ENCODE data around the gene PANK4.

DNA sequence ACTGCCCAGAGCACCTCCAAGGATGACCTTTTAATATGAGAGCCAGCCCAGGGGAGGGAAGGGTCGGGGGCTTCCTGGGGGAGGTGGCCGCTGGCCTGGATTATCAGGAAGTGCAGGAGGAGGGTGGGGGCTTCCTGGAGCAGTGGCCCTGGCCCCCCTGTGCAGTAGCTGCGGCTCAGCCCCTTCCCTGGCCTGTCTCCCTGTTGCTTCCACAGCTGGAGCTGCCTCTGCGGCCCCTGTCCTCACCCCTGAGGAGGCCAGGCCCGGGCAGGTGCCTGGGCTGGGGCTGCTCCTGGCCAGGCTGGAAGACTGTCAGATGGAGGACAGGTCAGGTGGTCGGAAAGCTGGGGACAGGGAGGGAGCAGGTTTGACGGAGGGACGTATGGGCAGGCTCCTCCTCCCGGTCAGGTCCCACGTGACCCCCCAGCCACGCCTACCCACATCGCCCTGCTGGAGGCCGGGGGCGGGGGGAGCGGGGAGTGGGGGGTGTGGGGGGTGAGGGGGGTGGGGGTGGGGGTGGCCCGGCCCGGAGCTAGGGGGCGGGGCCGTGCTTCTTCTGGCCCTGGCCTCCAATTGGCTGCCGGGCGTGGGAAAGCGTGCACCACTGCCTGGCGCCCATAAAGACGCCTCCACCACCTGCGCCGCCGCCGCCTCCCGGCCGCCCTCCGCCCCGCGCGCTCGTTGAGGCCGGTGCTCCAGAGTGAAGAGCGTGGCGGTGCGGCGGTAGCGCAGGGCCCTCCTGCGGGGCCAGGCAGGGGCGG is 19.5 kb upstream of the PANK4 start:
- no peak for TF ChIP-seq EZH2phosphoT487 (IDR thresholded peaks at IDR 0.05; ENCODE audit: borderline replicate concordance, low read length)
- TF ChIP-seq, protein P1, sequence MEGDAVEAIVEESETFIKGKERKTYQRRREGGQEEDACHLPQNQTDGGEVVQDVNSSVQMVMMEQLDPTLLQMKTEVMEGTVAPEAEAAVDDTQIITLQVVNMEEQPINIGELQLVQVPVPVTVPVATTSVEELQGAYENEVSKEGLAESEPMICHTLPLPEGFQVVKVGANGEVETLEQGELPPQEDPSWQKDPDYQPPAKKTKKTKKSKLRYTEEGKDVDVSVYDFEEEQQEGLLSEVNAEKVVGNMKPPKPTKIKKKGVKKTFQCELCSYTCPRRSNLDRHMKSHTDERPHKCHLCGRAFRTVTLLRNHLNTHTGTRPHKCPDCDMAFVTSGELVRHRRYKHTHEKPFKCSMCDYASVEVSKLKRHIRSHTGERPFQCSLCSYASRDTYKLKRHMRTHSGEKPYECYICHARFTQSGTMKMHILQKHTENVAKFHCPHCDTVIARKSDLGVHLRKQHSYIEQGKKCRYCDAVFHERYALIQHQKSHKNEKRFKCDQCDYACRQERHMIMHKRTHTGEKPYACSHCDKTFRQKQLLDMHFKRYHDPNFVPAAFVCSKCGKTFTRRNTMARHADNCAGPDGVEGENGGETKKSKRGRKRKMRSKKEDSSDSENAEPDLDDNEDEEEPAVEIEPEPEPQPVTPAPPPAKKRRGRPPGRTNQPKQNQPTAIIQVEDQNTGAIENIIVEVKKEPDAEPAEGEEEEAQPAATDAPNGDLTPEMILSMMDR (IDR thresholded peaks at IDR 0.05; ENCODE audit: low read depth, low read length, poor library complexity, severe bottlenecking), result no peak

Data from DOHH2 (cell line).